ENCODE data around the gene SRCIN1.

Gene SRCIN1

GRCh38 chr17:38616361-38616760 lies 10.6 kb upstream of the SRCIN1 start:
- DNase-seq (ENCODE audit: low read depth) = no peak

GRCh38 chr17:38613981-38614779 lies 8.4 kb upstream of the SRCIN1 start:
- no peak for DNase-seq (ENCODE audit: low read depth)

GRCh38 chr17:38613525-38613980 lies 7.8 kb upstream of the SRCIN1 start:
- DNase-seq (ENCODE audit: low read depth) = no peak

DNA sequence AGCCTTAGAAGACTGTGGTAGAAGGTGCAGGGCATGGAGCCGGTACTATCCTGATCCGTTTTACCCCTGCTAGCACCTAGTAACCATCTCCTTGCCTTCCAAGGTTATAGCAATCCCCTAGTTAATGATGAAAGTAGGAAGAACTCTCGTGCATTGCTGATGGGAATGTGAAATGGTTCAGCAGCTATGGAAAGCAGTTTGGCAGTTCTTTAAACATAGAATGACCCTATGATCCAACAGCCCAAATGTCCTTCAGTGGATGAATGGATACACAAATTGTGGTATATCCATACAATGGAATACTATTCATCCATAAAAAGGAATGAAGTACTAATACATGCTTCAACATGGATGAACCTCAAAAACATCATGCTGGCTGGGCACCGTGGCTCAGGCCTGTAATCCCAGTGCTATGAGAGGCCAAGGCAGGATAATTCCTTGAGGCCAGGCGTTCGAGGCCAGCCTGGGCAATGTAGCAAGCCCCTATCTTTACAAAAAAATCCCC lies 6.2 kb upstream of the SRCIN1 start:
- DNase-seq (ENCODE audit: low read depth) = no peak

DNA sequence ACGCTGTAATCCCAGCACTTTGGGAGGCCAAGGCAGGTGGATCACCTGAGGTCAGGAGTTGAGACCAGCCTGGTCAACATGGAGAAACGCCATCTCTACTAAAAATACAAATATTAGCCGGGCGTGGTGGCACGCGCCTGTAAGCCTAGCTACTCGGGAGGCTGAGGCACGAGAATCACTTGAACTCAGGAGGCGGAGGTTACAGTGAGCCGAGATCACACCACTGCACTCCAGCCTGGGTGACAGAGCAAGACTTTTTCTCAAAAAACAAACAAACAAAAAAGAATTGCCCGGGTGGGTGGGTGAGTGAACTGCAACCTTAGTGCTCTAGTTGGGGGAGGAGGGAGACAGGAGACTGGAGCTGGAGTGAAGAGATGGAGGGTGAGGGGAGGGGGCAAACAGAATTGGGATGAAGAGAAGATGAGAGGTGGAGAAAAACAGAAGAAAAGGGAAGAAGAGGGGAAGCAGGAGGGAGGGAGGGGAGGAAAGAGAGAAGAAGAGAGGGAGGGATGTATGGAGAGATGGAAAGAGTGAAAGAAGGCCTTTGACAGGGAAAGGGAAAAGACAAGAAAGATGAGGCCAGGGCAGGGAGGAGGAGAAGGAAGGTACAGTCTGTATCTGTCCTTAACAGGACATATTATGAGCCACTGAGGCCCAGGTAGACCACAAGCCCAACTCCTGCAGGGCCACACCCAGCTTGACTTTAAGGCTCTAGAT lies 5.5 kb upstream of the SRCIN1 start:
- no peak for DNase-seq (ENCODE audit: low read depth)

GRCh38 chr17:38609280-38610031 lies 3.7 kb upstream of the SRCIN1 start:
- DNase-seq (ENCODE audit: low read depth) = no peak

DNA sequence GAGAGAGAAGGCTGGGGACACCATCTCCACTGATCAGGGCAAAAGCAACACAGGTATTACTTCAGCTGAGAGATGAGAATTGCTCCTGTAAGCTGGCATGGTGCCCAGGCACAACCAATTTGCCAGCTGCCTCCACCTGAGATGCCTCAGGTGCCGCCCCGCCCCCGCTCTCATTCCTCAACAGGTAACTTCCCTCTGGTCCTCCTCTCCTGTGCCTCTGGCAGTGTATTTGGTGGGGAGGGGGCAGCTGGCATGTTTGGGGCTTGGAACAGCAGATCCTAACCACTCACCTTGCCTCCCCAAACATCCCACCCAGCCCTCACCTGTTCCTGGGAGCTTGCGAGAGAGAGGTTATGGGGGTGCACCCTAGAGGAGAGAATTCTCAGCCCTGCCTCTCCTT lies 2.9 kb upstream of the SRCIN1 start:
- DNase-seq (ENCODE audit: low read depth) = no peak

- no peak for DNase-seq (ENCODE audit: low read depth)
Measured at GRCh38 chr17:38606646-38607611, 1.2 kb upstream of the SRCIN1 start.

DNA sequence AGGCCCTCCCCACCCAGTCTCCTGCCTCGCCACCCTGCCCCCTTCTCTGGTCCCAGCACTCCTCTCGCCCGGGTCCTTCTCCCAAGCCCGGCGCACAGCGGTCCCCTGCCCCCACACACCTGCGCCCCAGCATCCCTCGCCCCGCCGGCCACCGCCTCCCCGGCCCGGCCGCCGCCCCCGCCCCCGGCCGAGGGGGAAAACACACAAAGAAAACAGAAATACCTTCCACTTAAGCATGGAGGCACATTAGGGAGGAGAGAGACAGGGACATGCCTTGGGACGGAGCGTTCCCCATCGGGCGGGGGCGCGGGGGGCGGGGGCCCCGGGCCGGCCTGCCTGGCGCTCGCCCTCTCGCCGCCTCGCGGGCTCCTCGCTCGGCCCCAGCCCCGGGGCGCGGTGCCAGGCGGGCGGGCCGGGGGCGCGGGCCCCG lies 326 bp downstream of the SRCIN1 start:
- DNase-seq (ENCODE audit: low read depth) = no peak

GRCh38 chr17:38604479-38605403 lies 1.0 kb downstream of the SRCIN1 start:
- DNase-seq (ENCODE audit: low read depth) = no peak

DNA sequence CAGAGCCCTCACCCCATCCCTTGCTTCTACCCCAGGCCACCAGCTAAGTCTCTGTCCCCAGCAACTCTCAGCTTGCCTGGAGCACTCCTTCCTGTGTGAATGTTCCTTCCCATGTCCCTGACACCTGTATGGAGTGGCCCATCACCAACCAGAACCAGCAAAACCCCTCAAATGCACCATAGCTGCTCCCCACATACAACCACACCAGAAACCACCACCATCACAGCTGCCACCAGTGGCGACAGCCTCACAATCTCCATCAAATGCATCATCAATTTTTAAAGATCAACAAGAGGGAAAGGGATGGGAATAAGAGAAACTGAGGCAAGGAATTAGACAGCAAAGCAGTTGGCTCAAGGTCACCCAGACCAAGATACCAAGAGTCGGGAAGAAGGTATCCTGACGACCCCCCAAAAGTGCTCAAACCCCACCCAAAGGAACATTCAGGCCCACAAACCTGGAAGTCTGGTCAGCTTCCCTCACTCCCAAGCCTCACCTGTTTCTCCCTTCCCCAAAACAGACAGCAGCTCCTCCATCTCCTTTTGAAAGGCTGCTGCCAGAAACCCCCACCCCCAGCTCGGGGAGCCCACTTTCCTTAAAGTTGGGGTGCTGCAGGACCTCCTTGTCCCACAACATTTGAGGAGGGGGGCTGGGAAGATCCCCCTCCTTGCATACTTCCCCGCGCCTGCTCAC lies 1.8 kb downstream of the SRCIN1 start:
- DNase-seq (ENCODE audit: low read depth) = no peak

- no peak for DNase-seq (ENCODE audit: low read depth)
Measured at GRCh38 chr17:38602956-38603785, 2.6 kb downstream of the SRCIN1 start.

DNA sequence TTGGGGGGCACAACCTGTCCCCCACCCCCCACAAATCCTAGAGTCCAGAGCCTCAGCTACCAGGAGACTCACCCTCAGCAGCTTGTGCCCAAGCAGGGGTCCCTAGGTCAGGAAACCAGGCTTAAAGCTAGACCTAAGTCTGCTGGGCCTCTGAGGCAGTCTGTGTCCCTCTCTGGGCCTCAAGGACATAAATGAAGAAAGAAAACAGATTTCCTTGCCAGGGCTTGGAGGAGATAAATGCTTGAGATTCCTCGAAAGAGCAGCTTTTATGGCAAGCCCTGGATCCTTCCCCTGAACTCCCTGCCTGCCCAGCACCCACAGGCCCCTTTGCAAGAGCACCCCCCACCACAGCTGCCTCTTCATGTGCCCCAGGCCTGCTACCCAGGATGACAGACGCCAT lies 3.3 kb downstream of the SRCIN1 start:
- DNase-seq (ENCODE audit: low read depth) = no peak

- no peak for DNase-seq (ENCODE audit: low read depth)
Measured at GRCh38 chr17:38601539-38602351, 4.0 kb downstream of the SRCIN1 start.

GRCh38 chr17:38600906-38601305 lies 4.8 kb downstream of the SRCIN1 start:
- no peak for DNase-seq (ENCODE audit: low read depth)

DNA sequence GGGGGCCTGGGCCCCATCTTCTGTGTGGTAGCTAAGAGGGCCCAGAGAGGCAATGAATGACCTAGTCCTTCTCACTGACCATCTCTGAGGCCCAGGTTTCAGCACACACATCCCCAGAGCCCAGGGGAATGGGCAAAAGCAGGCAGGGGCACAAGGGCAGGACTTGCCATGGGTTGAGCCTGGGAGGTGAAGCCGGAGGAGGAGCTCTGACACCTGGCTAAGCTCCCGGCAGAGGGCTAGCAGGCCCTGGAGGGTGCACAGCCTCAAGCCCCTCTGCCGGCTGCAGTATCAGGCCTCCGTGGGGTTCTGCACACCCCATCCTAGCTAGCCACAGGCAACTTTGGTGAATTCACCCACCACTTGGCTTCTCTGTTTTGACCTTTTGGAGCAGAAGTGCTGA lies 5.3 kb downstream of the SRCIN1 start:
- no peak for DNase-seq (ENCODE audit: low read depth)

- DNase-seq (ENCODE audit: low read depth) = no peak
Measured at GRCh38 chr17:38599398-38599856, 6.3 kb downstream of the SRCIN1 start.

DNA sequence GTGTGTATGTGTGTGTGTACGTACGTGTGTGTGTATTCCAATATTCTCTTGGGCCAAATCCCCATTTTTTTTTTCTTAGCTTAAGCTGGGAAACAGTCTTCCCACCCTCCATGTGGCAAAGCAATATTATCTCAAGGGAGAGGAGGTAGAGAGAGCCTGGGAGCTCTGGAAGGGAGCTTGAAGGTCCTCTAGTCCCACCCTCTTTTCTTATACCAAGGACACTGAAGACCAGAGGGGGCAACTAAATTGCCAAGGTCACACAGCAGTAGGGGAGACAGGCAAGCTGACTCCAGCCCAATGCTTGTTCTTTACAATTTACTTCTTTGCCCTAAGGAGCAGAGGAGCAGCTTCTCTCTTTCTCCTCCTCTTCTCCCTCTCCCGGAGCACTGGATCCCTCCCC lies 6.8 kb downstream of the SRCIN1 start:
- DNase-seq (ENCODE audit: low read depth) = no peak
